ENCODE measurements around the gene PRPF38B. TPM values are rescaled to one million over a fixed set of nuclear protein-coding genes. Genes with fewer than 3 reads are reported as not detected.

Gene PRPF38B
- total RNA-seq, 1 experiment from 2014 or later, result 46.4 TPM

DNA sequence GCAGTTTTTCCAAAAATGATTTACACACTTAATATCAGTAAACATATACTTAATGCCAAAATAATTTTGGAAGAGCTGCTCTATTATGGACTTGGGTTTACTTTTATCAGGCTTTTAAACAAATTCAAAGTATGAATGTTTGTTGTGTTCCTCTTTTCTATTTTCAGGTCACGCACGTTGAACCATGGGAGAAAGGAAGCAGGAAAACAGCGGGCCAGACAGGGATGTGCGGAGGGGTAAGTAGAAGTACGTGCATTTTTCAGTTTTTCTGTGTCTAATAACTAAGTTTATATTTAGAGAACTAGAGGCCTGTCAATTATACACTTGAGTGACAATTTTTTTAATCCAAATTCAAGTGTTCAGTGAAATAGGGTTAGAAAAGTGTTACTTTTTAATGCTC, 3.4 kb downstream of the PRPF38B start:
- TF ChIP-seq CEBPB (IDR thresholded peaks at IDR 0.05; ENCODE audit: low read depth) (no peak), ELF1 (IDR thresholded peaks at IDR 0.05; ENCODE audit: borderline replicate concordance, low read depth) (no peak), EGR1 (IDR thresholded peaks at IDR 0.05; ENCODE audit: low read depth) (no peak), POLR2A (IDR thresholded peaks at IDR 0.05; ENCODE audit: borderline replicate concordance, extremely low read depth, insufficient read depth, insufficient read length) (no peak), TCF7L2 (IDR thresholded peaks at IDR 0.05; ENCODE audit: borderline replicate concordance, extremely low read depth, insufficient read depth, insufficient read length) (no peak), ZFX (IDR thresholded peaks at IDR 0.05) (no peak), SP1 (IDR thresholded peaks at IDR 0.05; ENCODE audit: low read depth) (no peak), EZH2 (IDR thresholded peaks at IDR 0.05) (no peak), ZNF274 (IDR thresholded peaks at IDR 0.05; ENCODE audit: low read depth, low read length) (no peak), YY1 (IDR thresholded peaks at IDR 0.05; ENCODE audit: extremely low read depth, insufficient replicate concordance, low read depth, low read length) (no peak), FOSL1 (IDR thresholded peaks at IDR 0.05; ENCODE audit: low read depth) (no peak), SRF (IDR thresholded peaks at IDR 0.05; ENCODE audit: low read depth) (no peak), POLR2AphosphoS5 (IDR thresholded peaks at IDR 0.05; ENCODE audit: low read depth, low read length) (no peak)
- TF ChIP-seq, protein P1, sequence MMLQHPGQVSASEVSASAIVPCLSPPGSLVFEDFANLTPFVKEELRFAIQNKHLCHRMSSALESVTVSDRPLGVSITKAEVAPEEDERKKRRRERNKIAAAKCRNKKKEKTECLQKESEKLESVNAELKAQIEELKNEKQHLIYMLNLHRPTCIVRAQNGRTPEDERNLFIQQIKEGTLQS (IDR thresholded peaks at IDR 0.05), result no peak
- TF ChIP-seq, protein P2, sequence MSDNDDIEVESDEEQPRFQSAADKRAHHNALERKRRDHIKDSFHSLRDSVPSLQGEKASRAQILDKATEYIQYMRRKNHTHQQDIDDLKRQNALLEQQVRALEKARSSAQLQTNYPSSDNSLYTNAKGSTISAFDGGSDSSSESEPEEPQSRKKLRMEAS (IDR thresholded peaks at IDR 0.05), result no peak
- TF ChIP-seq, protein P3, sequence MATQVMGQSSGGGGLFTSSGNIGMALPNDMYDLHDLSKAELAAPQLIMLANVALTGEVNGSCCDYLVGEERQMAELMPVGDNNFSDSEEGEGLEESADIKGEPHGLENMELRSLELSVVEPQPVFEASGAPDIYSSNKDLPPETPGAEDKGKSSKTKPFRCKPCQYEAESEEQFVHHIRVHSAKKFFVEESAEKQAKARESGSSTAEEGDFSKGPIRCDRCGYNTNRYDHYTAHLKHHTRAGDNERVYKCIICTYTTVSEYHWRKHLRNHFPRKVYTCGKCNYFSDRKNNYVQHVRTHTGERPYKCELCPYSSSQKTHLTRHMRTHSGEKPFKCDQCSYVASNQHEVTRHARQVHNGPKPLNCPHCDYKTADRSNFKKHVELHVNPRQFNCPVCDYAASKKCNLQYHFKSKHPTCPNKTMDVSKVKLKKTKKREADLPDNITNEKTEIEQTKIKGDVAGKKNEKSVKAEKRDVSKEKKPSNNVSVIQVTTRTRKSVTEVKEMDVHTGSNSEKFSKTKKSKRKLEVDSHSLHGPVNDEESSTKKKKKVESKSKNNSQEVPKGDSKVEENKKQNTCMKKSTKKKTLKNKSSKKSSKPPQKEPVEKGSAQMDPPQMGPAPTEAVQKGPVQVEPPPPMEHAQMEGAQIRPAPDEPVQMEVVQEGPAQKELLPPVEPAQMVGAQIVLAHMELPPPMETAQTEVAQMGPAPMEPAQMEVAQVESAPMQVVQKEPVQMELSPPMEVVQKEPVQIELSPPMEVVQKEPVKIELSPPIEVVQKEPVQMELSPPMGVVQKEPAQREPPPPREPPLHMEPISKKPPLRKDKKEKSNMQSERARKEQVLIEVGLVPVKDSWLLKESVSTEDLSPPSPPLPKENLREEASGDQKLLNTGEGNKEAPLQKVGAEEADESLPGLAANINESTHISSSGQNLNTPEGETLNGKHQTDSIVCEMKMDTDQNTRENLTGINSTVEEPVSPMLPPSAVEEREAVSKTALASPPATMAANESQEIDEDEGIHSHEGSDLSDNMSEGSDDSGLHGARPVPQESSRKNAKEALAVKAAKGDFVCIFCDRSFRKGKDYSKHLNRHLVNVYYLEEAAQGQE (IDR thresholded peaks at IDR 0.05; ENCODE audit: low read depth), result no peak
- ChIA-PET POLR2A (no interaction called here), RAD21 (ENCODE audit: low non-redundant PET in 1 of 2, low total read pairs in 2 of 2, uncharacterized antibody in 2 of 2, unreplicated experiment in 2 of 2) (no interaction called here), CTCF (no interaction called here)
- Histone ChIP-seq H3K27ac (ENCODE audit: low read depth, low read length) (no peak overlapping the region), H3K27me3 (ENCODE audit: insufficient read depth, low read length) (no peaks in the 10 kb centered on the region), H4K20me1 (ENCODE audit: insufficient read depth) (peaks cover 41% of the 10 kb centered on the region; the same call in 1 of the 2 replicates), H3K4me2 (ENCODE audit: low read length) (no peak overlapping the region), H3K36me3 (ENCODE audit: control insufficient read depth in 1 of 2, insufficient read depth in 2 of 2, low read length in 2 of 2) (peaks cover 45 to 58% of the 10 kb centered on the region in 2 experiments), H3K9ac (ENCODE audit: low read length) (no peak overlapping the region), H3K9me3 (ENCODE audit: control insufficient read depth in 1 of 2, insufficient read depth in 1 of 2, low read depth in 1 of 2, low read length in 2 of 2) (no peaks in the 10 kb centered on the region), H3K4me3 (replicated peaks in 1 of 2; ENCODE audit: low read depth in 1 of 2, low read length in 2 of 2) (no peak overlapping the region), H2AFZ (ENCODE audit: low read depth, low read length, poor library complexity, severe bottlenecking) (no peak overlapping the region), H3K4me1 (ENCODE audit: control insufficient read depth in 1 of 2, insufficient read depth in 2 of 2, low read length in 2 of 2) (peaks cover 11 to 22% of the 10 kb centered on the region in 2 experiments; a peak in 3 of 4 replicates), H3K79me2 (ENCODE audit: insufficient read depth, low read length) (peaks cover 81% of the 10 kb centered on the region), H3K9me2 (ENCODE audit: insufficient read depth) (no peaks in the 10 kb centered on the region)
- intact Hi-C loops (cut with micrococcal nuclease), result no loop called here
- DNase-seq (ENCODE audit: low read depth, low spot score) (no peak), ATAC-seq (no peak)
- BruUV-seq (replicated peaks), result no TSS peak
